NT2/D1 (cell line): ENCODE results near the gene KRTAP10-12.
A peak's percentile ranks its signal among the peaks of the same experiment; 100 is the strongest.

ENCODE experiments used
- DNase-seq: peaks from one replicate; pipeline ENCODE4 v3.0.0-alpha.2; 2011; ENCODE audit warnings: low read depth, low spot score
- H3K27me3 ChIP-seq: 2 replicates; pipeline ENCODE4 v1.6.0; 2011; ENCODE audit warnings: mild to moderate bottlenecking; ENCODE audit not compliant: insufficient read length, insufficient read depth
- H3K36me3 ChIP-seq: 2 replicates; pipeline ENCODE4 v1.6.1; 2011; ENCODE audit warnings: mild to moderate bottlenecking, low read length, mixed read lengths; ENCODE audit not compliant: insufficient read depth, insufficient read length
- H3K4me1 ChIP-seq: 2 replicates; pipeline ENCODE4 v1.5.1; 2011; ENCODE audit not compliant: insufficient read depth, insufficient read length
- H3K4me3 ChIP-seq: 2 replicates; pipeline ENCODE4 v1.5.1; 2011; ENCODE audit warnings: low read depth; ENCODE audit not compliant: insufficient read length
- H3K9ac ChIP-seq: 2 replicates; pipeline ENCODE4 v1.6.0; 2011; ENCODE audit warnings: low read depth; ENCODE audit not compliant: insufficient read length
- H3K9me3 ChIP-seq: 2 replicates; pipeline ENCODE4 v1.5.1; 2011; ENCODE audit warnings: mild to moderate bottlenecking, low read length; ENCODE audit not compliant: insufficient read depth
- SUZ12 ChIP-seq: IDR thresholded peaks from 2 replicates; pipeline ENCODE4 v1.6.1; 2011; ENCODE audit not compliant: insufficient read length, insufficient read depth; ENCODE audit errors: extremely low read depth
- YY1 ChIP-seq: IDR thresholded peaks from 2 replicates; pipeline ENCODE4 v1.6.1; 2011; ENCODE audit not compliant: insufficient read length, insufficient read depth
- ZNF274 ChIP-seq: IDR thresholded peaks from 2 replicates; pipeline ENCODE4 v1.6.1; 2011; ENCODE audit warnings: mild to moderate bottlenecking, low read depth, low read length

Gene KRTAP10-12

GRCh38 chr21:44718093-44718492, 21.1 kb downstream of the KRTAP10-12 start:
- Histone ChIP-seq H3K27me3 (peaks cover 52% of the 10 kb centered on the region), H3K9me3 (0 out of 2 replicates have a peak, but pooled peaks cover 3% of the 10 kb centered on the region), H3K4me1 (peaks cover 9% of the 10 kb centered on the region), H3K4me3 (no peak overlapping the region), H3K36me3 (no peaks in the 10 kb centered on the region), H3K9ac (no peak overlapping the region)
- no peak for DNase-seq
- TF ChIP-seq SUZ12: no peak
- TF ChIP-seq YY1: no peak
- no peak for TF ChIP-seq ZNF274

GRCh38 chr21:44718571-44718970, 21.6 kb downstream of the KRTAP10-12 start:
- no peak for TF ChIP-seq ZNF274
- TF ChIP-seq YY1: no peak
- no peak for TF ChIP-seq SUZ12
- Histone ChIP-seq H3K9ac (no peak overlapping the region), H3K4me1 (peaks cover 9% of the 10 kb centered on the region), H3K36me3 (no peaks in the 10 kb centered on the region), H3K9me3 (0 out of 2 replicates have a peak, but pooled peaks cover 3% of the 10 kb centered on the region), H3K4me3 (no peak overlapping the region), H3K27me3 (peaks cover 52% of the 10 kb centered on the region)
- no peak for DNase-seq

- DNase-seq: no peak
- H3K4me1 ChIP-seq: peaks cover 11% of the 10 kb centered on the region
- 0 out of 2 replicates have a peak, but pooled peaks cover 3% of the 10 kb centered on the region for H3K9me3 ChIP-seq
- H3K27me3 ChIP-seq: peaks cover 50% of the 10 kb centered on the region
- no peak overlapping the region for H3K9ac ChIP-seq
- no peak overlapping the region for H3K4me3 ChIP-seq
- no peaks in the 10 kb centered on the region for H3K36me3 ChIP-seq
- TF ChIP-seq SUZ12 (no peak), ZNF274 (no peak), YY1 (no peak)
These were observed 23.2 kb downstream of the KRTAP10-12 start for GRCh38 chr21:44720170-44720569.

DNA sequence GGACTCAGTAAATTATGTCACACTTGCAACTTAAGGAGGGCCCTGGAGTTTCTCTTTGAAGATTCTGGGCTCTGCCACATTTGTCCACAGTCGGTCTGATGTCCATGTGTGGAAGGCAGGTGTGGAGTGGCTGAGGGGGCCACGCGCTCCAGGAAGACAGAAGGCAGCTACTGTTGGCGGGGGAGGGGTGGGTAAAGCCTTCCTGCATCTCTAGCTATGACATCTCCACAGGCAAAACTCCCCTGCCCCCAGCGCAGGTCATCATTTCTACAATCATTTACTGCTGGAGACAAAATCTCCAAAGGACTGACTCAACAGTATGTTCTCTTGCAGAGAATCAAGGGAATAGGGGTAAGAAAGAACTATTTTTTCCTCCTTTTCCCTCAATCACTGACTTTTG, 25.8 kb downstream of the KRTAP10-12 start:
- H3K36me3 ChIP-seq: no peaks in the 10 kb centered on the region
- TF ChIP-seq ZNF274 (no peak), YY1 (no peak), SUZ12 (no peak)

DNA sequence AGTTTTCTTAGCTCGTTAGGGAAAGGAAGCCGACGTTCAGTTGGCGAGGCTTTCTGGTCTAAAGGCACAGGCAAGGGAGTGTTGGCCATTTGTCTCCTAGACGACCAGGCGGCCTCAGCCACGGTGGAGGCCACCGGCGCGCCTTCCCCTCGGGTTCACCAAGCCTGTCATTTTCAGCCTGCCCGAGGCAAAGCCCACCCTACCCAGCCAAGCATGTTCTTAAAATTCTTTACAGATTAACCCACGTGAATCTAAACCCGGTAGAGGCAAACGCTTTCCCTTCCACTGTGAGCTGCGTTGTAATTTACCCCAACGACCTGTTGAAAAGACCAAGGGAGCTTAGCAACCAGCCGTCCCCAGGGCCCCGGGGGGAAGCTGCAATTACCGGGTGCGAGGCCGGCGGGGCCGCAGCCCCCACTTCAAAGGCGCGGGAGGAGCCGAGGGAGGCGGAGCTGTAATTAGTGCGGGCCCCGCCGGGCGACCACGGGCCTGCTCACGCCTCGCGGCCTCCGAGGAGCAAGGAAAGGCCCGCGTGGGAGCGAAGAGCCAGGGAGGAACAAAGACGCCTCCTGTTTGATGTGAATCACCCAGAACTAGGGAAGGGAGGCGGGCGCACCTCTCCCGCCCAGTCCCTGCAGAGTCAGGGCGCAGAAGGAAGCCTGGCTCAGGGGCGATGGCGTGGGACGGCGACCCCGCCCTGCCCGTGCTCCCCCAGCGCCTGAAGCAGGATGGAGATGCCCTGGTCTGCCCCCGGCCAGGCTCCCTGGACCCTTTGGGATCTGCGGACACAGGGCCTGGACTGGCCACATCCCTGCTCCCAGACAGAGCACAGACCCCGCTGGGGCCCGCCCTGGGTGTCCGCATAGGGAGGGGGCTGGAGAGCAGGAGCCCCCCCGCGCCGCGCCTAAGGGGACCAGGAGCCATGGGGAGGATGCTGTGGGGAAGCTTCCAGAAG, 26.5 kb downstream of the KRTAP10-12 start:
- Histone ChIP-seq H3K9me3 (no peaks in the 10 kb centered on the region), H3K27me3 (peaks cover 64% of the 10 kb centered on the region), H3K36me3 (no peaks in the 10 kb centered on the region), H3K4me1 (peaks cover 9% of the 10 kb centered on the region), H3K9ac (peak overlapping the region; percentile 69), H3K4me3 (peak overlapping the region; percentile 31)
- no peak for DNase-seq
- TF ChIP-seq YY1: no peak
- no peak for TF ChIP-seq ZNF274
- no peak for TF ChIP-seq SUZ12

More for the DNA sequence above, 25.8 kb downstream of the KRTAP10-12 start:
- H3K9ac ChIP-seq: no peak overlapping the region
- peaks cover 62% of the 10 kb centered on the region for H3K27me3 ChIP-seq
- no peak overlapping the region for H3K4me3 ChIP-seq
- H3K4me1 ChIP-seq: peaks cover 11% of the 10 kb centered on the region
- H3K9me3 ChIP-seq: no peaks in the 10 kb centered on the region
- DNase-seq: no peak

GRCh38 chr21:44724196-44724595, 27.2 kb downstream of the KRTAP10-12 start:
- Histone ChIP-seq H3K4me1 (peaks cover 6% of the 10 kb centered on the region), H3K4me3 (no peak overlapping the region), H3K27me3 (peaks cover 64% of the 10 kb centered on the region), H3K9ac (no peak overlapping the region), H3K36me3 (no peaks in the 10 kb centered on the region), H3K9me3 (no peaks in the 10 kb centered on the region)
- no peak for TF ChIP-seq SUZ12
- no peak for TF ChIP-seq YY1
- TF ChIP-seq ZNF274: no peak
- no peak for DNase-seq

- Histone ChIP-seq H3K9ac (no peak overlapping the region), H3K4me3 (no peak overlapping the region), H3K4me1 (peaks cover 6% of the 10 kb centered on the region), H3K36me3 (no peaks in the 10 kb centered on the region), H3K27me3 (peaks cover 63% of the 10 kb centered on the region), H3K9me3 (no peaks in the 10 kb centered on the region; the same call in 1 of the 2 replicates)
- TF ChIP-seq SUZ12: no peak
- TF ChIP-seq YY1: no peak
- no peak for TF ChIP-seq ZNF274
- DNase-seq: no peak
These were observed 28.0 kb downstream of the KRTAP10-12 start for GRCh38 chr21:44724926-44725325.
